ENCODE data around the gene STAC3.

STAC3 gene

DNA sequence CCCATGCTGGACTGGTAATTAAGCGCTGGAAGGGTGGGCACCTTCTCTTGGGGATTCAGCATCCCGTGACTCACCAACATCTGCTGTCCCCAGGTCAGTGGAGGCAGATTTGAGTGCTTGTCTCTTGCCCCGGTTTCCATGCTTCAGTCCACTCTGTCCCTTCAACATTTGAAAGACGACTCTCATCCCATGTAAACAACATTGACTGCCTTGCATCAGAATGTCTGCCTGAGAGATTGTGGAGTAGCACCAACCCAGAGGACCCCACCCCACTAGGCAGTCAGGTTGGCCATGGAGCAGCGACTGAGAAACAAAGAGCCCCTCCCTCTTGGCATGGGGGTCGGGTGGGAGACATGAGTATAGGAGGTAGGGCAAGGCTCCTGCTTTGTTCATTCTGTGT lies 4.9 kb upstream of the STAC3 start:
- DNase-seq (ENCODE audit: low read depth in 3 of 3, low spot score in 1 of 3) = no peak

DNA sequence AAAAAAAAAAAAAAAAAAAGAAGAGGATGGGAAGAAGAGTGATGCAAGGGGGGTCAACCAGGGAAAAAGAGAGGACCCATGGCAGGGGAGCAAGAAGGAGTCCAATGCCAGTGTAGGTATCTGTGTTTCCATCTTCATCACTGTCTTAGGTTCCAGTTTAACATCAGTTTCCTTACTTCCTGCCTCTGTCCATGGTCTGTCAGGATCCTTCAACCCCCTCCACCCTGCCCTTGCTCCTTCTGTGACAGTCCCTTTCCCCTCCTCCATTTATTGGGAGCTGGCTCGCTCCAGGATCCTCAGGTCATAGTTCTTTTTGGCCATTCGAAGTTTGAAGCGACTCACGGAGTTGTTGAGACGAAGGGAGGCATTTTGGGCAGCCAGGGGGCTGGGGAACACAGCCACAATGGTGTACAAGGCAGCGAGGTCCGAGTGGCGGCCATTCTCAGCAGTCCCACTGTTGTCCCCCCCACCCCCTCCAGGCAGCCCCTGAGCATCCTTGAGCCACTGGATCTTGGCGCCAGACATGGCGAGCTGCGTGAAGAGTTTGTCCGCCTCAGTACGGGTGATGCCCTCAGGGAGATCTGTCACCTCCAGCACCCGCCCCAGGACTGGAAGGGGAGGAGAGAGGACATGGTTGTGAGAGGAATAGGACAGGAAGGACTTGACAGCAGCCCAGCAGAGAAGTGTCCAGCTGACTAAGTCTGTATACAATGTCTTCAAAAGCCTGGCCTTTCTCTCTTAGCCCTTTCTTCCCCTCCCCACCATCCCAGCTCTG lies 3.7 kb upstream of the STAC3 start:
- no peak for DNase-seq (ENCODE audit: low read depth in 3 of 3, low spot score in 1 of 3)

DNA sequence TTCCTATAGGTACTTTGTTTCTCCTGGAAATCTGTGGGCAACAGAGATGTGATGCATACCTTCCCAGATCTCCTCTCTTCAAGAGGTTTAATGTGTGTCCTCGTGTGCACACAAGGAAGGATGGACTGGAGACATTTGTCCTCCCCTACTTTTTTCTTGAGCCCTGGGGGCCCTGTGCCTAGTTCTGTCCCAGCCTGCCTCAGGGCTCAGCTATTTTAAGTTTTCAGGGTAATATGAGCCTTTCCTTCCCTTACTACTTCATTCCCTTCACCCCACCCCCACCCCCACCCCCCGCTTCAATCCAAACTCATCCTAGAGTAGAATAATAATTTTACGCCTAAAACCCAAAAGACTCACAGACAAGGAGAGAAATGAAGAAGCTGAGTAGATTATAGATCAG lies 446 bp downstream of the STAC3 start:
- DNase-seq (ENCODE audit: low read depth in 3 of 3, low spot score in 1 of 3) = no peak

DNA sequence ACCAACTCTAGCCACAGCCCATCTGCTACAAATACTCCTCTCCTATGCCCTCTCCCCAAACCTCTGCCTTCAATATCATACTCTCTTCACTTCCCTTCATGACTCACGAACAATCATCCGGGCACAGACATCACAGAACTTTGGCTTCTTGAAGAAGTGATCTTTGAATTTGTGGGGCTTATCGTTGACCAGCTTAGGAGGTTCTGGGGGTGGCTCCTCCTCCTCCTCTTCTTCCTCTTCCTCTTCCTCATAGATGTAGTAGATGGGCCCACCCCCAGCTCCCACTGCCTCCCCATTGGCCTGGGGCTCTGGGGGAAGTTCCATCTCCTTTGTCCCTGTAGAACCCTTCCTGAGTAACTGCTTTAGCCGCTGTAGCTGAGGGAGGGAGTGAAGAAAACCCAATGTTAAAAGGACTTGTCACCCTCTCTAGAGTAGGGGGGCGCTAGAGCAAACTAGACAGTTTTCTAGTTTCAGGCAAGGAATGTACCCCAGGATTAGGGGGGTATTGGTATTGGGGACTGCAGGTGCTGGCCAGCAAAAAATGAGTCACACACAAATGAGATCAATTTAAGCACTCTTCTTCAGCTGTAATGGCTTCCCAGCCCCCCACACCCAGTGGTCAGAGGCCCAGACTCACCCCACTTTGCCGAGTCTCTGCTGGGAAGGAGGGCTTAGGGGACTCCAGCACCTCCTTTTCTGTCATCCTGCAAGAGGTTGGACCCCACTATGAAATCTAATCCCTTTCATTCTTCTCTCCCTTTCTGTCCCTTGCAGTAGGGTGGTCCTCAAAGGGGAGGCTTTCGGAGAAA lies 1.8 kb downstream of the STAC3 start:
- DNase-seq (ENCODE audit: low read depth in 3 of 3, low spot score in 1 of 3) = no peak

DNA sequence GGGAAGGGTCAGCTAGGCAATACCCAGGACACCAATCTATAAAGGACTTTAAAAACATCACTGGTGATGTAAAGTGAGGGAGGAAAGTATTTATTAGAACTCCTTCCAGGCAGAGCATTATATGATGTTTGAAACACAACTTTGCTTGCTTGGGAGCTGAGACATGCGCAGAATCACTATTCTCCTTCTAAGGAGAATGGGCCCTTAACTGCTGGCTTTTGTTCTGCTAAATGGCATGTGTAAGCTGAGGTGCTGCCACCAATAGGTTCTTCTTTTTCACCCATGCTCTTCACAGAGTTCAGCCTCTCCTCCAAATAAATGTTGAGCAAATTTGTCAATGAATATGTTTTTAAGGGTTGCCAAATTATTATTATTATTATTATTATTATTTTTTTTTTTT lies 3.9 kb downstream of the STAC3 start:
- DNase-seq (ENCODE audit: low read depth in 3 of 3, low spot score in 1 of 3) = no peak

DNA sequence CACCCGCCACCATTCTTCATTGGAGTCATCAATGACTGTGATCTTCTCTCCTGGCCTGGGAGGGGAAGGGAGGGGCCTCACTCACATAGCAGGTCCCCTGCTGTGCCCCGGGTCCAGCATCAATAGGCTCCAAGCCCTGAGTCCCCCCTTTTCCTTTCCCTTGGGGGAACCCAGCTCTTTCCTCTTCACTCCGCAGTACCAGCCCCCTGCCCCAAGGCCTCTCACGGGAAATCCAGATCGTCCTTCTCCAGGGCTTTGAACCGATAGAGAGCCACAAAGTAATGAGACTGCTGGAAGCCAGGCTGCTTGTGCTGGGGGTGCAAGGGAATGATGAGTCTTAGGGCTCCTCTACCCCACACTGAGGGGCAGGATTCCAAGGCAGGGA lies 6.7 kb downstream of the STAC3 start:
- no peak for DNase-seq (ENCODE audit: low read depth in 3 of 3, low spot score in 1 of 3)

DNA sequence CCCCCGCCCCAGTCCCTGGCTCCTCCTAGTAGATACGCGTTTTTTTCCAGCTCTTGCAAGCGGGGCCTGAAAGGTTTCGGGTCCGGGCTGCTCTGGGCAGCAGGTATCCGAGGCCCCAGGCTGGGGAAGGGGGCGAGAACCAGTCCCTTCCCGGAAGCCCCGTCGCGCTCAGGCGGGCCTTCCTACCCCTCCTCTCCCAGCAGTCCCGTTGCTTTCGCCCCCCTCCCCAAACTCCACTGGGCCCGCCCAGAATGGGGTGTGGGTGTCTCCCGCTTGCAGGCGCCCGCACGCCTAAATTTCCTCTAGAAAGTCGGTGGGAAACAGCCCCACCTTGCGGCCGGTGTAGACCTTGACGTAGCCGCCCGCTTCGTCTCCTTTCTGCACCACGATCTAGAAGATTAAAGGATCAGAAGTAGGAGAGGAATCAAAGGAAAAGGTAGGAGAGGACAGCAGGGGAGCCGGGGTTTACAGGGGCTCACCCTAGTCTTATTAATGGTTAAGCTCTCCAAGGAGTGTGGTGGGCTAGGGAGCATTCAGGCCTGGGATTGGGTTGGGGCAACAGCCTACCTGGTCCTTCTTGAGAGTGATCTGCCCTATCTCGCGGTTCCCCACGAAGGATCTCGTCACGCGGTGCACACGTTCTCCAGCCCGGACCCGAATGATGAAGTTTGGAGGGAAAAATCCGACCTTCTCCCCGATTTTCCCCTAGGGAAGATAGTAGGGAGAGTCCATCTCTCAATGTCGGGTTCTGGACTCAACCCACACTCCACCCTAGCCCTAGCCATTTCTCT lies 7.3 kb downstream of the STAC3 start:
- peak in 2 of 3 donors; percentile 60 to 77 for DNase-seq (ENCODE audit: low read depth in 3 of 3, low spot score in 1 of 3)

DNA sequence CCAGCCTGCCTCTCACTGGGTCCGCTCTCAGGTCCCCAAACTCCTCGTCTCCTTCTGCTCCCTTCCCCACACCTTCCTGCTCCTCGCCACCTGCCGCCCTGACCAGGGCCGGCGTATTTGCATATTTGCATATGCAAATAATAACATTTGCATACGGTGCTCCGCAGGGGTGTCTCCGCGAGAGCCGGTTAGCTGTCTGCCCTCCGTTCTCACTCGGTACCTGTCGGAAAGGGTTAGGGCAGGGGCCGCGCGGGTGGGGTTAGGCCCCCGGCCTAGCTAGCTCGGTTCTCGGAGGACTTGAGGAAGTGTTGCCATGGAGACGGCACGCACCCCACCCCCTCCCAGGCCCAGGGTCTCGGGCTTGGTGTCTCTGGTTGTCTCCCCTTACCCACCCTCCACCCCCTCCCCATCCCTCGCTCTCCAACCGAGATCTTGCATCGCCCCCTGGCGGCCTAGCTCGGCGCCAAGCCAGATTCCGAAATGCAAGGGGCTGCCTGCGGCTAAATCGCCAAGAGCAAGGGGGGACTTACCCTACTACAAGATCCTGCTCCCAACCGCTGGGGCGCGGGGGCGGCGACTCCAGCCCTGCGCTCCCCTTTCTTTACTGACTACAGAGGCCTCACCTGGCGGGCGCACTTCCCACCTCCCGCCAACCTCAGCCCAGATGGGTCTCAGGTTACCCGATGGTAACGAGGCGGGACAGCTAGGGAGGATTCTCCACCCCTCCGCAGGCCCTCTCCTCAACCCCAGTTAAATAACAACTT lies 8.1 kb downstream of the STAC3 start:
- DNase-seq (ENCODE audit: low read depth in 3 of 3, low spot score in 1 of 3) = peak in 1 of 3 donors; percentile 72

DNA sequence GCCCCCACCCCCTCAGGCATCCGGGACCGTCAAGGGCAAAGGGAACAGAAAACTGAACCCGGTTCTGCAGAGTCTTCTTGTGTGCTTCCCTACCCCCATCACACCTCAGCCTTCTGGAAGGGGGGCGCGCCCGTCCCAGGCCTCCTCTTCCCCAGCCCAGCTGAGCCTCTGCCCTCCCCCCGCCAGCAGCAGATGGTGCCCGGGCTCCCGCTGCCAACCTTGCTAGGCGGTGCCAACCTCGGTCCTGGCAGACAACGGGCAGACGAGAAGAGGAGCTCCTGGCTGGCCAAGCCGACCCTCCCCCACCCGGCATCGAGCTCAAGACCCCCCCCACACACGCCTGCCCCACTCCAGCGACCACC lies 8.7 kb downstream of the STAC3 start:
- DNase-seq (ENCODE audit: low read depth in 3 of 3, low spot score in 1 of 3) = no peak

DNA sequence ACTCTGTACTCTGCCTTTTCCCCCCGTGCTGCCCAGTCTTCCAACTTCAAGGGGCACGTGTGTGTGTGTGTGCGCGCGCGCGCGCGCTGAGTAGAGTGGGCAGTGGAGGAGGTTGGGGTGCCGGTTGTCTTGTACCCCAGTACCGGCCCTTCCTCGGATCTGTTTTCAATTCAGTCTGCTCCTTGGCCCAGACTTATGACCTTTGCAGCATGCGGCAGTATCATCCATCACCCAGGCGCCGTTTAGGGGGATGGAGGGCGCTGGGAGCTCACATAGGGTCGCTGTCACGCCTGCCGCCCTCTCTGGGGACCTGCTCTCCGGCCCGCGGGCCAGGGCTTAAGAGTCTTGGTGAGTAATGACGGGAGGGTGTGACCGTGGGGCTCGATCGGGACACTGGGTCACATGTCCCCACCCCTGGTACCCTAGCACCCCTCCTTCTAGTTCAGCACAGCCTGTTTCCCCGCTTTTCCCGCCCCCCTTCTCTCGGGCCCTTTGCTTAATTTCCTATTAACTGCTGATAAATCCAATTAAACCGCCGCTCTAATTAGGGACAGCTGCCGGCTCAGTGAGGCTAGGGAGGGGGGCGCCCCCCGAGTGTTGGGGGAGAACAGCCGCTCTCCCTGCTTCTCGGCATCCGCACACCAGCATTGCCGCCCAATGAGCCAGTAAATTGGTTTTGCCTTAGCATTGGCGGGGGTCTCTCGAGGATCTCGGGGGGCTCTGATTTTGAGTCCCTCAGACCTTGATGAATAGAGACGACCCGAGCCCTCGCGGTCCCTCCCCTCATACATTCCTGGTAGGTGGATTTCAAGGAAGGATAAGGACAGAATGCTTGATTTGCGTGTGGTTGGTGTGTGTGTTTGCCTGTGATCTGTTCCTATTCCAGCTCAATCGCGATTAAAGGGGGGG lies 9.3 kb downstream of the STAC3 start:
- no peak for DNase-seq (ENCODE audit: low read depth in 3 of 3, low spot score in 1 of 3)

DNA sequence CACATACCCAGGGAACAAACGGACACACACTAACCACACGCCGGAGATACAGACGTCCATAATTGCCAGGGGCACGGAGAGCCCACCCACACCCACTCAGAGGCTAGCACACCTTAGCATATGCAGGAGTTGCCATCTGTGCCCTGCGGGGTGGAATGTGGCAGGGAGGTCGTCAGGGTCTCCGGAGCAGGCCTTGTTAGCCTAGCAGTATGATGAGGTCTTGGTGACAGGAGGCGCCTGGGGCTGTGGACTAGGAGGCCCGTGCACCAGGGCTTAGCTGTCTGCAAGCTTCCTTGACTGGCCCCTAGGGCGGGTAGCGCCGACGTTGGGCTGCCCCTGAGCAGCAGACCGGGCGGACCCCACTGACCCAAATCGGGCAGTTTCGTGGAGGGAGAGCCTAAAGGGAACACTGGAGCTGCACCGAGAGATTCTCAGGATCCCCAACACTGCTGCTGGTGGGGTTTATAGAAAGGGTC lies 10.0 kb downstream of the STAC3 start:
- DNase-seq (ENCODE audit: low read depth in 3 of 3, low spot score in 1 of 3) = no peak

DNA sequence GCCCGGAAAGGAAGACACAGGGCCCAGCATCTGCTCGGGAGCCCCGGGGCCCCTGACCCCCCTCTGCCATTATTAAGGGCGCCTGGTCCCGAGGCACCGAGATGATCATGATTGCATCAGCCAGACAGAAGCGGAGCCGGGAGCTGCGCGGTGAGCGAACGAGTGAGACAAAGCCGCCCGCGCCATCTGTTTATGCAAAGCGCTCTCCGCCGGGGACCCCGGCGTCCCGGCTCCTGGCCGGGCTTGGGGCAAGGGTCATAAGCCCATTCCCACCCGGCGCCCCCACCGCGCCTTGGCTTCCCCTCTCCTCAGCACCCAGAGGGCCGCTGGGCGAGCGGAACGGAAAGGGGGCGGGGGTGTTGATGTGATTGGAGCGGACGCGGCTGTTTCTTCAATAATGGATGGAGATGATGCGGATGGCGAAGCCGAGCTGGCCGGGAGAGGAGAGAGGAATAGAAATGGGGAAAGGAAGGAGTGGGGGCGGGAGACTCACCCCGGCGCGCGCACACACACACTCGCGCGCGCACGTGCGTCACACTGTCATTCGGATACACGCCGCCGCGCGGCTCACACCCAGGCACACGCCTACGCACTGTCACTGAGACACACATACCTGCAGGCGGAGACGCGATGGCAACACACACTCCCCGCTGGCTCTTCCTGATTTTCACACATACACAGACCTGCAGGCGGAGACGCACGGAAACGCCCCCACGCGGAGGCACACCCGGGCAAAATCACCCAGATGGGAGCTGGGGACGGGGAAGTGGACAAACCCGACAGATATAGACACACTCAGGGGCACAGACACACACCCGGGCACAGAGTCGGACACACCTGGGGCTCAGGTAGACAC lies 10.7 kb downstream of the STAC3 start:
- DNase-seq (ENCODE audit: low read depth in 3 of 3, low spot score in 1 of 3) = peak in 2 of 3 donors; percentile 60 to 61

DNA sequence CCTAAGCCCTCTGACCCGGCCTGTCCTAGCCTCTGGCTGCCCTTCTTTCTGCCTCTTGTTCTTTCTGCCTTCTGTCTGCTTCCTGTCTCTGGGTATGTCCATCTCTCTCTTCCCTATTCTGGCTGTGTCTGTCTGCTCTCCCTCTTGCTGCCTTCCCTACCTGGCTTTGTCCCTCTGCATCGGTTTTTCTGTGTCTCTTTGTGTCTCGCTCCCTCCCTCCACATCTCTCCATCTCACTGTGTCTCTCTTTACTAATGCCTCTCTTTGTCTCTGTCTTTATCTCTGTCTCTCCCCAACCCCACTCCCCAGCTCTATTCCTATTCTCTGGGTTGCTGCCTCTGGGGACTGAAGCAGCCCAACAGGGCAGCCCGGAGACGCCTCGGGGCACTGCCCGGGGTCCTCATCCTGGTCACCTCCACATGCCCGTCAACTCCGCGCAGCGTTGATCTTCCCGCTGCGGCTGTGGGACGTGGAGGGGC lies 11.4 kb downstream of the STAC3 start:
- DNase-seq (ENCODE audit: low read depth in 3 of 3, low spot score in 1 of 3) = no peak

DNA sequence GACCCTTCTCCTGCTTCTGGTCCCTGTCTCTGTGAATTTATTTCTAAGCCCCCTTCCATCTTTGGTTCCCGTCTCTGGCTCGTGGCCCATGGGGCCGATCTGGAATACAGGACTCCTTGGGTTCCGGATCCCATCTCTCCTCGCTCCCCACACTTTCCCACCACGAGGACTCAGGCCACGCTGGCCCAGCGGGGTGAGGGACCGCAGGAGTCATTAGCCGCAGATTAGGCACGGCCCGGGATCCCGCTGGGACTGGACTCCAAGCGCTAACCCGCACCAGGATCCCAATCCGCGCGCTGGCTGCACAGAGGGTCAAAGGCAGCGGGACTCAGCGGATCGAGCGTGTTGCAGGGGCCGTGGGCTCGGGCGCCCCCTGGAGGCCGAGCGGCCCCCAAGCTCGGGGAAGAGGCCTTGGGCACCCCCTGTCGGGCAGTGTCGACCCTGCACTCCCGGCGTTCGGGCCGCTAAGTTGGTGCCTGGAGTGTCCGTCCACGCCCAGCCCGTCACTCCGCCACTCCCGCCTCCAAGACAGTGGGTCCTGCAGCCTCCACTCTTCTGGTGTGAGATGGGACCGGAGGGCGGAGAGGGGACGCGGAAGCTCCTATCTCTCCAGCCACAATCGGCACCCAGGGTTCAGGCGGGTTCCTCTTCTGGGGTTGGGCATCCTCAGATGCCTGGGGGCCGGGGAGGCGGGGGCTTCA lies 12.0 kb downstream of the STAC3 start:
- peak; percentile 59 to 91 (median 76) for DNase-seq (ENCODE audit: low read depth in 3 of 3, low spot score in 1 of 3)

DNA sequence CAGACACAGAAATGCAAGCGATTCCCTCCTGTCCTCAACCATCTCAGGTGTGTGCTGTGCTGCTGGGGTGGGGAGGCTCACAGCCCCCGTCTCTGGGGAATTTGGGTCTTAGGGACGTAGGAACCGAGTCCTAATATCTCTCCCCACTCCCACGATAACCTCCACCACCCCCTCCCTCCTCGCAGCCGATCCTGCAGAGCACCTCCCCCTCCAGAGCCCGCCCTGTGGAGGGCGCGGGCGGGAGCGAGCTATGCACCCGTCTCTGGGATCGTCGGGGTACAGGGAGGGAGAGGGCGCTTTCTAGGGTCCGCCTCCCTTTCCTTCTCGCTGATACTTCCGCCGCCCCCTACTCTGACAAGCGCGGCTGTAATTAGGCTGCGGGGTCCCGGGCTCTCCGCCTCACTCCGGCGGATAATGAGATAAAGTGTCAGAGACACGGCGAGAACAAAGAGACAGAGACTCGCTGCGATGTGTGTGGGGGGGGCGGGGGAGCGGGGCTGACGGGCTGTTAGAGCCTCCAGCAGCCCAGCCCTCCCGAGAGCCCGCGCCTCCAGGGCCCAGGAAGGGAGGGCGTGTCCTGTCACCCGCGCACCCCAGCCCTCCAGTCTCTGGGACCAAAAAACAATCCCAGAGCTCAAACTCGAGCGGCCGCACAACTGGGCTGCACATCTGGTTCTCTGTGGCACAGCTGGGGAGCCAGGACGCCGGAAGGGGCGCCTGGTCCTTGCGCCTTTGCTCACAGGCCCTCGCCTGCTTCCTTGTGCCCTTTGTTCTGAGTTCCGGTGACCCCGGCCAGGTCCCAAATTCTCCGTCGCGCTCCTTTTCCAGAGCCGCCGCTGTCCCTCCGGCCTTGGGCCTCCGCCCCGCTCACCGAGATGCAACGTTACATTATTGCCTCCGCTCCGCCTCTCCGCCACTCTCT lies 12.8 kb downstream of the STAC3 start:
- DNase-seq (ENCODE audit: low read depth in 3 of 3, low spot score in 1 of 3) = no peak

DNA sequence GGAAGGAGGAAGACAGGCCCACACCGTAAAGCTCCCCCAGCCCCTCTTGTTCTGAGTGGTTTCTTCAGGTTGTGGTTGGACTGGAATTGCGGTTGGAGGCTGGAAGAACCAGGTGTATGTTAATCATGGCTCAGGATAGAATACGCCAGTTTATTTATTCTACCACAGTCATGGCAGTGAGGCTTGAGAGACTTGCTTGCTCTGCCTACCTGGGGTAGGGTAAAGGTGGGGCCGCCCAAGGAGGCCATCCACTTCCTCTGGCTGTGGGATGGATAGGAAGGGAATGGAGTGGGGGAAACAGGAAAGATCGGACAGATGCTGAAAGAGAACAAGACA lies 13.4 kb downstream of the STAC3 start:
- no peak for DNase-seq (ENCODE audit: low read depth in 3 of 3, low spot score in 1 of 3)

DNA sequence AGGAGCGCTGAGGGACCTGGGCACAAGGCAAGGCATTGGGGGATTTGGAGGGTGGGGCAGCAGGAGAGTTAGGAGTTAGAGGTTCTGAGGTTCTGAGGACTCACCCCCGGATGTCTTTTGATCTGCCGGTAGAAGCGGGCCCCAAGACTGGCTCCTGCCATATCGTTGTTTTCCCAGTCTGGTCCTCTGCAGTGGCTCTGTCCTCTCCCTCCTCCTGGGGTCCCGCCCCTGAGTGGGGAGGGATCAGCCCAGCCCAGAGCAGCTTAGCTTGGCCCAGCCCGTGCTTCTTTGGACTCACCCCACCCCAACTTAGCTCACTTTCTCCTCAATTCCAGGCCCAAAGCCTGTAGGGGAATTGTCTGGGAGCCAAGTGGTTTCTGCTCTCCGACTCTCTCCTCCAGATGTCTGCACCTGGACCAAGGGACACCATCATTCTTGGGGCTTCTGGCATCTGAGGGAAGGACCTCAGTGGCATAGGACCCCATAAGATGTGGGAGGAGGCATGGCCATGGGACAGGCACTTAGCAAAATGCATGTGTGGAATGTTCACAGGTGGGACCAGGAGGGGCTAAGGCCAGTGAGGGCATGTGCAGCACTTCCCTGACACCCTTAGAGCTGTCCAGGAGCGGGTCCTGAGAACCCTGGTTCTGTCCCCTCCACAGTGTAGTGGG lies 13.9 kb downstream of the STAC3 start:
- DNase-seq (ENCODE audit: low read depth in 3 of 3, low spot score in 1 of 3) = no peak
